ENCODE data around the gene PHYHD1.

The PHYHD1 gene

DNA sequence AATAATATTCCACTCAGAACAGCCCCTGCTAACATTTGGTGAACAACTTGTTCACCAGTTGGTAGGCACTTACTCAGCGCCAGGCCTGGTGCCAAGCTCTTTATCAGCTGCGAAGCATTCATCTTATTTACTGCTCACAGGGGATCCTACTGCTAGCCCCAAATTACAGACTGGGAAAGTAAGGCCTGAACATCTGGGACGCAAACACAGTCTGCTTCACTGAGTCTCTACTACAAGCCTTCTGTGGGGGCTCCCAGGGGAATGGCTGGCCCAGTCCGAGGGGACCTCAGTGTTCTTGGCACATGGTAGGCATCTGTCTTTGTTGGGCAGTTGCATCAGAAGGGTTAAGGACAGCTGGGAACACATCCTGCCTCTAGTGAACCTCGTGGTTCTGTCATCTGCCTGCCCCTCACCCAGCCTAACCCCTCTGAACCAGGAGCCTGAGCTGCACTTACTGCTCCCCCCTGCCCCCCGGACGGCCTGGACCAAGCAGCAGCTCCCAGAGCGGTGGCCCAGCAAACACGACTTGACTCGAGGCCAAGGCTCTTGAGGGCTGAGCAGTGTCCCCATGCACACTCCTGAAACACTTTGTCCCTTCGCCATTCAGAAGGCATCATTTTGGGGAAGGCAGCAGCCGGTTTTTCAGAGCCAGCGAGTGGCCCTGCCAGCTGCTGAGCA, at the start of gene PHYHD1:
TSS of gene PHYHD1 (plus strand) at position 602 of the 678 bp plus-strand sequence. CDS start 1,342 bp downstream, outside the sequence.
- no peak for DNase-seq

DNA sequence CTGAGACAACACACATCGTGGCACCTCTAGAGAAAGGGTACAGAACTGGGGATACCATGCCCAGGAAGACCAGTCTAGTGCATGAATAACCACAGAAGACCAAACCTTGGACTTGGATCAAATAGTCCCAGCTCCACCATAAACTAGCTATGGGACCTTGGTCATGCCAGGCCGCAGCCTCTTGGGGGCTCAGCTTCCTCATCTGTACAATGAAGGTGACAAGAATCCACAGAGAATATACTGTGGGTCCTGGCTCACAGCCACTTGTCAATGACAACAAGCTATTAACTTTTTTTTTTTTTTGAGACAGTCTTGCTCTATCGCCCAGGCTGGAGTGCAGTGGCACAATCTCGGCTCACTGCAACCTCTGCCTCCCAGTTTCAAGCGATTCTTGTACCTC, 42.9 kb upstream of the PHYHD1 start:
- no peak for DNase-seq

DNA sequence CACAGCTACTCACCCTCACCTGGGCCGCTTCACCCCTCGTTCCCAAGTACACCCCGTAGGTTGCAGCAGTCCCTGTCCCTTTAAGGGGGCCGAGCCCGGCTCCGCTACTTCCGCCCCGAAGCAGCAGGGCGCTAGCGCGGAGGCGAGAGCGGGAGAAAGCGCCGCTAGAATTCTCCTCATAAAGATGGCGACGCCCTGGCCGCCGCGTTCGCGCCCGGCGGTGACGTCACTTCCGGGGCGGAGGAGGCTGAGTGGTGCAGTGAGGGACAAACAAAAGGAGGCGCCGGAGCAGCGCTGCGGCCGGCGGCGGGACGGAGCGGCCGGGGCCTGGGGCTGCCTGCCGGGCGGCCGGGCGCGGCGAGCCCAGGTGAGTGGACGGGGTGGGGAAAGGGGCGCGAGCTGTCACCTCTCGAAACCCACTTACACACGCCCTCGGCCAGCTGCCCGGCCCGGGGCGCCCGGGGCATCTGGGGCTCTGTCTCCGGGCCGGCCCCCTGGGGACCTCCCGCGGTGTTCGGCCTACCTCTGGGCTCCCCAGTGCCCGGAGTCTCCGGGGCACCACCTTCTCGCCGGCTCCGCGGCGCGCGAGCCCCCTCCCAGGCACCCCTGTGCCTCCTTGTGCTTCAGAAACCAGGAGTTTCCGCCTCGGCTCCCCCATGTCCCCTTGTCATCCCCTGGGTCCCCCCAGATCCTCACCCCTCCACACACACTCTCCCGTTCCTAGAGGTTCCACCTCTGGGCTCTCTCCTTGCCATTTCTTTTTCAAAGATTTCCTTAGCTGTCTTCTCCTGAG, 38.7 kb upstream of the PHYHD1 start, which contains the start of the genes KYAT1 and LRRC8A:
TSS of gene KYAT1 (minus strand) at position 67 of the 793 bp plus-strand sequence. CDS start 36,545 bp downstream, outside the sequence.
TSS of gene LRRC8A (plus strand) at position 250 of the 793 bp plus-strand sequence. CDS start 25,032 bp downstream, outside the sequence.
- DNase-seq = peak; percentile 95

DNA sequence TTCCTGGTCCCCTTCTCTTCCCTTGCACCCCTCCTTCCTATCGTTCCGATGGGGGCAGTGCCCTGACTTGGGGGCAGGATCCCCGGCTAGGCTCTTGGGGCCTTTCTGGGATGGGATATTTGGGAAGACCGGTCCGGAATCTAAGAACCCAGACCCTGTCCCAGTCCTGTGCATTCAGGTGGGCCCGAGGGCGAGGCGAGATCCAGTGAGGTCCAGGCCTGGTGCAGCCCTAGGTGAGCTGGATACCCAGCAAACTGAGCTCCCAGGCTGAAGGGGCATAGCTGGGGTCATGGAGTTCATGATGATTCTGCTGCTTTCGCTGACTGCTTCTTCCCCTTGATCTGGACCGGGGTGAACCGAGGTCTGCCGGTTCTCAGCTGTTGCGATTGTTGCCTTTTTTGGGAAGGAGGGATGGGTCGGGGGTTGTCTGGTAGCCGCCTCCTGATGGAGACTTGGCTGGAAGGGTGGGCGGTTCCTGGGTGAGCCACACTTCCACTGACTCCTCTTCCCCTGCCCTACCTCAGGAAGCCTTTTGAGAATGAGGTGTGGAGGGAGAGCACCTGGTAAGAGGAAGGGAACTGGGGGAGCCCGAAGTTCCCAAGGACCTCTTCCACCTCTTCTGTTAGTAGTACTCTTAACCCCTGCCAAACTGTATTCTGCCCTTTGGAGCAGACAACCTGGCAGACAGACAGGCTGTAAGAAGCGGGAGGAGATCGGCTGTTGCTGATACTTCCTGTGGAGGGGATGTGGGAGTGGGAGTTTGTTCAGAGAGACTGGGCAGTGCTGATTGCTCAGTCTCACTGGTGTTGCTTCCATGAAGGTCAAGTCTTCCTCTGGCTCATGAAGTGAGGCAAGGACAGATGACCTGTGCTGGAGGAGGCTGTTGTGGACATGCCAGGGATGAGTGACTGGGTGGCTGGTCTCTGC, 37.8 kb upstream of the PHYHD1 start:
- DNase-seq = no peak

DNA sequence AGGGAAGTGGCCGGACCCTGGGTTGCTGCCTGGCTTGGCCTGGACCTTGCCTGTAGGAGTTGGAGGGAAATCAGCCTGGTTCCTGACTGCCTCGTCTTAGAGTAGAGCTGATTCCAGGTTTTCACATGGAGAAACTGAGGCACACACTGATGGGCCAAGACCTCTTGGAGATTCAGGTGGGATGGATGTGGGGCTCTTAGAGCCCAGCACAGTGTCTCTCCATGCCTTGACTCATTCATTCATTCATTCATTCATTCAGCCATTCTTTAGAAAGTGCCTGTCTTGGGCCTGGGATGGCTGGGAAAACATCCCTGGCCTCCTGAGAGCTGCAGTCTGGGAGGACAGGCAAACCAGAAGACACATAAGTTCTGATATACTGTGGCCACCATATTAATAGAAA, 36.6 kb upstream of the PHYHD1 start:
- no peak for DNase-seq

DNA sequence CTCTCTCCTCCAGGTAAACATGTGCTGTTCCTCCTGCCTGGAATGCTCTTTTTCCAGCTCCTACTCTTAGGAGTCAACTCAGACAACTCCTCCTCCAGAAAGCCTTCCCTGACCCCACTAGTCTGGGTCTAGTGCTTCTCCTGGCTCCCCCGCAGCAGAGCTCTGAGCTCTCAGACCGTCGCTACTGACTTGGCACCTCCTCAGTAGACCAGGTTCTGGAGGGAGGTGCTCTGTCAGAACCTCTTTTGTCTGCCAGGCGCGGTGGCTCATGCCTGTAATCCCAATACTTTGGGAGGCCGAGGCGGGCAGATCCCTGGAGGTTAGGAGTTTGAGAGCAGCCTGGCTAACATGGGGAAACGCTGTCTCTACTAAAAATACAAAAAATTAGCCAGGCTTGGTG, 35.4 kb upstream of the PHYHD1 start:
- no peak for DNase-seq

DNA sequence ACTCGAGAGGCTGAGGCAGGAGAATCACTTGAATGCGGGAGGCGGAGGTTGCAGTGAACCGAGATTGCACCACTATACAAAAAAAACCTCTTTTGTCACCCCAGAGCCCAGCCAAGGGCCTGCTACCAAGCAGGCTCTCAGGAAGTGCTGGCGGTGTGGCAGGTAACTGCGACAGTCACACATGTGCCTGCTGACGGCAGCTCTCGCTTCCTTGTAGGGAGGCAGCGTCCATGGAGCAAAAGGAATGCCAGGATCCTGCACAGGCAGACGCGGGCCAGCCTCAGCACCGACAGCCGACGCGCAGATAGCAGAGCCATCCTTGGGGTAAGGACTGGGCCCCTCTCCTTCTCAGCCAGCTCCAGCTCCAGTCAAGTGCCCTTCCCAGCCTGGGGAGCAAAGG, 35.0 kb upstream of the PHYHD1 start:
- no peak for DNase-seq

DNA sequence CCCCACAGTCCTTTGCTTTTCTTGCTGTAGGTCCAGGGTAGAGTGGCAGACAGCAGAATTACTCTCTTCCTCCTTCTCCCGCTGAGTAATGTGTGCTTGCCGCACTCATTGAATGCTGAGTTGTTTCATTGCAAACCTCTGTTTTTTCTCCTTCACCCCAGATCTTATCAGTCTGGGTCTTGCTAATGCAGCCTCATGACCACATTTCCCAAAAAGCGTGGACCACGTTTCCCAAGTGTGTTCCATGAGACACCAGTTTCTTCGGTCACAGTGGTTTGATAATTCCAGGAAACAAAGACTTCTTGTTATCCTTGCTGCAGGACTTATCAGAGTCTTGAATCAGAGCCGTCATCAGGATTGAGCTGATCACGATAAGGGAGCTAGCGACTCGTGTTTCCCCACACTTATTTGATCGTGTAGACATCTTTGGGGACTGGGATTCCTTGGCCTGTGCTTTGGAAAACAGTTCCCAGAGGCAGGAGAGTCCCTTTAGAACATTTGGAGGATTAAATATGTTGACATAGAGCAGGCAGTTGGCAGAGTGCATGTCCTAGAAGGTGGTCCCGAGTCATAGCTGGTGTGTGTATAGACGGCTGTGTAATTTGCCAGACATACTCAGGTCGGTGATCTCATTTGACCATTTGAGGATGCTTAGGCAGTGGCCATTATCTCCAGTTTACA, 34.4 kb upstream of the PHYHD1 start:
- DNase-seq = no peak

DNA sequence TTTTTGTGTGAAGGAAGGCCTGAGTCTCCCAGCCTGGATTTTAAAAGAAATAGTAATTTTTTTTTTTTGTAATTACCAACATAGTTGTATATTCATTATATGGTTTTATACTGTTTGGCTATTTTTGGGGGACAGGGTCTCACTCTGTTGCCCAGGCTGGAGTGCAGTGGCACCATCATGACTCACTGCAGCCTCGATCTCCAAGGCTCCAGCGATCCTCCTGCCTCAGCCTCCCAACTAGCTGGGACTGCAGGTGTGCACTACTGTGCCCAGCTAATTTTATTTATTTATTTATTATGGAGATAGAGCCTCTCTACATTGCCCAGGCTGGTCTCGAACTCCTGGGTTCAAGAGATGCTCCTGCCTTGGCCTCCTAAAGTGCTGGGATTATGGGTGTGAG, 33.7 kb upstream of the PHYHD1 start:
- no peak for DNase-seq

DNA sequence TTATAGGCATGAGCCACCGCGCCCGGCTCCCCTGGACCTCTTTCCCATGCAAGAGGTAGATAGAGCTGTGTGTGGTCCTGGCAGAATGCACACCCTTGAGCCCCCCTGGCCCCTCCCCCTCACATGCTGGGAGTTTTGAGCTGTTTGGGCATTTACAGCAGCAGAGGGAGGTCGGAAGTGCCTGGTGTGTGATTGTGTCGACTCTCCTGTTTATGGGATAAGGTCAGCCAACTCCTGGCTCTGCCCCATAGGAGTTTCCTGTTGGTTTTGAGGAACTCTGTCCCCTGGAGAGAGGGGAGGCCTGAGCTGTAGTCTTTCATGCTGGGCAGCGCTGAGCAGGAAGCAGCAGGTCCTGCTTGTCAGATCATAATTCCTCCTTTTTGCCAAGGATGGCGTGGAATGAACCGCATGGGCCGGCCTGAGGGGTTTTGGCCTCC, 32.9 kb upstream of the PHYHD1 start:
- no peak for DNase-seq

DNA sequence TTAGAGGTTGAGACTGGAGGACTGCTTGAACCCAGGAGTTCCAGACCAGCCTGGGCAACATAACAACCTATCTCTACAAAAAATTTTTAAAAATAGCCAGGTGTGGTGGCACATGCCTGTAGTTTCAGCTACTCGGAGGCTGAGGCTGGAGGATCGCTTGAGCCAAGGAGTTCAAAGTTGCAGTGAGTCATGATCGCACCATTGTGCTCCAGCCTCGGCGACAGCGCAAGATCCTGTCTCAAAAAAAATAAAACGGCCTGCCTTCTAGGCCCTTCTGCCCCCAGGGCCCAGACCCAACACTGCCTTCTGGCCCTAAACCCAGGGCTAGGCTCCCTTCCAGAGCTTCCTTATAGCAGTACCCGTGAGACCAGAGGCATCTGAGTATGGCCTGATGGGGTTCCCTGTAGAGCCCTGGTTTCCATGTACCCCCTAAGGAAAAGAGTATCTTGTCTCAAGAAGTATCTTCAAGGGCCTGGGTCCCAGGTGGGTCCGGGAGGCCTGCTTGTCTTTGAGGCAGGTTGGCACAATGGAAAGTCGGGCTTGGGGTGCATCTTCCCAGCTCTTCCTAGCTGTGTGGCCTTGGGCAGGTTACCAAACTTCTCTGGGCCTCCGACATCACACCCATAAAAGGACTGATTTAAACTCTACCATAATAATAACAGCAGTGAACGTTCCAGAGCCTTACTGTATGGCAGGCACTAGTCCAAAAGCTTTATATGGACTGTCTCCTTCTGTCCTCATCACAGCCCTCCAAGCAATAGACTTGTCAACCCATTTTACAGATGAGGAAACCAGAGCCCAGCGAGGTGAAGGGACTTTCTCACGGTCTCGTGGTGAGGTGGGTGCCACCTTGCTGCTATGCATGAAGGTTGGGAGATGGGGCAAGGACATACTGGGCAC, 29.2 kb upstream of the PHYHD1 start:
- DNase-seq = no peak

DNA sequence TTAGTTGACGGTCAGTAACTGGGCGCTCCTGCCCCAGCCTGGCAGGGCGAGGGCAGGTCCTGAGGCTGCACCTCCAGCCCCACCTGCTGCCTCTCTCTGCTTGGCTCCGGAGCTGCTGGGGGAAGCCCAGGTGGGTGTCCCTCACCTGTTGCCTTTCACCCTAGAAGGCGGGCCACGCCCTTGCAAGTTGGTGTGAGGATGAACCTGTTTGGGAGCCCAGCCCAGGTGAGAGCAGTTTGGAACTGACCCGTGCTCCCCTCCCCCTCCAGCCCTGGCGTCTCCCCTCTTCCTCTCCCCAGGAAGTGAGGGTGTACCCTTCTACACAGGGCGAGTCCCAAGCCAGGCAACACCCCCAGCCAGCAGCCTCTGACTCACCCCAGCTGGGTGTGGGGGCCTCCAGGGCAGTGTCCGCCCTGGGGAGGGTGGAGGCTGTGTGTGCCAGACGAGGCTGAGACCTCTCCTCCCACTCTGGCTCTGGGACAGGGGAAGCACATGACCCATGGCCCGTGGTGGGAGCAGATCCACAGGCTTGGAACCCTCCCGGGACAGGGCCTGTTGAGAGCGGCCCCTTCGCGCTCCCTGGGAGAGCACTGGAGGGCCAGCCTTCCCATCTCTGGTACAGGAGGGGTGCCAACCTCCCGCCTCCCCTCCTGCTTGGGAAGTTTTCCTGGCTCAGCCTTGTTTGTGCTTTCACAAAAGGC, 28.4 kb upstream of the PHYHD1 start:
- DNase-seq = no peak

DNA sequence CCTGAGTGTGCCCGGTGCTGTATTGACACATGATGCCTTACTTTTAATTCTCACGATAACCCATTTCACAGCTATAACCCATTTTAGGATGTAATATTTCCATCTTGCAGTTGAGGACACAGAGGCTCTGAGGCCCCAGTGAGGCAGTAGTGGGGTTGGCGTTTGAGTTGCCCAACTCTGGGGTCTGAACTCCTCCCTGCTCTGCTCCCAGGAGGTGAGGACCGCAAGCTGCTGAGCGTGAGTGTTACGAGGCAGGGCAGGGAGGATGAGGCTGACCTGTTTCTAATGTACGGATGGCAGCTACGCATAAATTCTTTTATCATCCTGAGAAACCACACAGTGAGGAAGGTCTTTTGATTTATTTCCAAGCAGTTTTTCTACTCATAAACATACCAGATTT, 27.4 kb upstream of the PHYHD1 start:
- no peak for DNase-seq

DNA sequence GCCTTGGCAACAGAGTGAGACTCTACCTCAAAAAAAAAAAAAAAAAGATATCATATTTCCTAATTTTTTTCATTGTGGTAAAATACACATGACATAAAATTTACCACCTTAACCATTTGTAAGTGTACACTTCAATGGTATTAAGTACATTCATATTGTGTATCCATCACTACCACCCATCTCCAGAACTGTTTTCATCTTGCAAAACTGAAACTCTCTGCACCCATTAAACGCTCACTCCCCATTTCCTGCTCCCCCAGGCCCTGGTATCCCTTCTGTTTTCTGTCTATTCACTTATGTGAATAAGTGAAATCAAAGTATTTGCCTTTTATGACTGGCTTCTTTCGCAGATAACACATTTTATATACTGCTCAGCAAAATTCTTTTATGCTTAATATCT, 26.0 kb upstream of the PHYHD1 start:
- DNase-seq = no peak

DNA sequence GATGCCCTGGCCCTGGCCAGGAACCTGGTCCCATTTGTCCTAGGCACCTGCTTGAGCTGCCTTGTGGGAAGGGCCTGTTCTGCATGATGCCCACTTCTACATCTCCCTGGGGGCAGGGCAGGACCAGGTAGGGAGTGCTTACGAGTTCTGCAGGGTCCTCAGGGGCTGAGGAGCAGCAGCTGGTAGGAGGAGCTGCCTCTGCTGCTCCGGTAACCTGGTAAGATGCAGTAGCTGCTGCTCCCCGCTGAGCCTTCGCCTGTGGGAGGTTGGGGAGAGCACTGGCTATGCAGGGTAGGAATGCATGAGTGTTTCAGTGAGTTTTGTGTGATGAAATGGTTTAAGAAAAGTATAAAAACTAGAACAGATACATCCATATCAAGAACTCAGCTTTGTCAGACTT, 25.2 kb upstream of the PHYHD1 start:
- DNase-seq = no peak

DNA sequence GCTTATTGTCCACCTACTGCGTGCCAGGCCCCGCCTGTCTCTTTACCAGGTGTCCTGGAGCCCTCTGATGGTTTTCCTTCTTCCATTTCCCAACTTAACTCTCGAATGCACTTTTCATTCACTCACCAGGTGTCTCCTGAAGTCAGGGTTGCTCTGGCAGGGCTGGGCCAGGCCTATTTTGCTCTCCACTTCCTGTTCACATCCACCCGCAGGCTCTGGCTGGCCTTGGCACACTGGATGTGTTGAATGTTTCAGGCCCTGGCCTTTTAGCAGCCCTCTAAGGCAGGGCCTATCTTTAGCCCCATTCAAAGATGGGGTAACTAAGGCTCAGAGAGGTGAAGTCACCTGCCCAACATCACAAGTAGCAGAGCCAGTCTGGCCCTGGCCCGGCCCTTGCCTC, 22.4 kb upstream of the PHYHD1 start:
- no peak for DNase-seq

DNA sequence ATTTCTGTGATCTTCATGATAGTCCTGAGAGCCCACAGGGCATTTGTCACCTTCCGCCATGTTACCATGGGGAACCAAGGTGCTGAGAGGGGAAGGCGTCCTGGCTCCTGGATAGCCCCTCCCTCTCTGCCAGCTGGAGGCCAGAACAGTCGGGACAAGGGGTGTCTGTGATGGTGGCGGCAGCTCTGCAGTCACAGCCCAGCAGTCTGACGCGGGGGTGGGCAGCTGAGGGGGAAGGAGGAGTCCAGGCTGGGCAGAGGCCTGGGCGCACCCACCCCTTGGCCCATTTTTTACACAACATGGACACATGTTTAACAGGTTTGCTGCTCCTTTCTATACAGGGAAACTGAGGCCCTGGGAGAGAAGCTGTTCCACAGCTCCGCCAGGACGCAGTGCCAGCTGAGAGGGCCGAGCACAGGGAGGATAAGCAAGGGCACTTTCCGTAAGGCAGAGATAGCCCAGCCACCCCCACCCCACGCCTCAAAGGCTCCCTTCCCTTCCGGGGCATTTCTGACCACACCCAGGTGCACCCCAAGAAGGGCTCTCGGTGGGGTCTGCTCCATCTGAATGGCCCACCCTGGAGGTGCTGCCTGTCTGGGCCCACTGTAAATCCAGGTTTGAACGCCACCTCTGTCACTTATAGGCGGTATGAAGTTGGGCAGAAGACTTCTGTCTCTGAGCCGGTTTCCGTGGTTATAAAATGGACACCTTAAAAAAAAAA, 21.8 kb upstream of the PHYHD1 start:
- DNase-seq = no peak

DNA sequence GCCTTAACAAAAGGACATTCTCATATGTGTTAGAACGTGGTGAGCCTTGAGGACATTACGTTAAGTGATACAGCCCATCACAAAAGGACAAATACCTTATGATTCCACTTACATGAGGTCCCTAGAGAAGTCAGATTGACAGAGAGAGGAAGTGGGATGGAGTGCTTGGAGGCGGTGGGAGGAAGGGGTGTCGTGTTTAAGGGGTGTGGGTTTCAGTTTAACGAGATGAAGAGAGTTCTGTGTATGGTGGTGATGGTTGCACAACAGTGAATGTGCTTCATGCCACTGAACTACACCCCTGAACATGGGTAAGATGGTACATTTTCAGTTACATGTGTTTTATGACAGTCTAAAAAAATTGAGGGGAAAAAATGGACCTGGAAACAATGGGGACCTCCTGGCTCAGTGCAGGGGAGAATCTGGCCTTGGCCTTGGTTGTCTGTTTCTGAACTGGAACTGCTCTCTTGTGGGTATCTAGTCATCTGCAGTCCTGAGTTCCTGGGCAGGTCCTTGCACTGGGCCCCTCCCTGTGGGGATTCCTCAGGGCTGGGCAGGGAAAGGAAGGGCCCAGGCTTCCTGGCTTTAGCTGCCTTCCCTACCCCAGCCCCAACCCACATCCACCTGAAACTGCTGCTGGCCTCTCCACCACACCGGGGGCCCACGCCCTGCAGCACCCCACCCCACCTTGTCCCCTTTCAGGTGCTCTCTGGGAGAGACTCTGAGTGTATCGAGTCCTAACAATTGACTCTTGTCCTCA, 21.0 kb upstream of the PHYHD1 start:
- DNase-seq = no peak

DNA sequence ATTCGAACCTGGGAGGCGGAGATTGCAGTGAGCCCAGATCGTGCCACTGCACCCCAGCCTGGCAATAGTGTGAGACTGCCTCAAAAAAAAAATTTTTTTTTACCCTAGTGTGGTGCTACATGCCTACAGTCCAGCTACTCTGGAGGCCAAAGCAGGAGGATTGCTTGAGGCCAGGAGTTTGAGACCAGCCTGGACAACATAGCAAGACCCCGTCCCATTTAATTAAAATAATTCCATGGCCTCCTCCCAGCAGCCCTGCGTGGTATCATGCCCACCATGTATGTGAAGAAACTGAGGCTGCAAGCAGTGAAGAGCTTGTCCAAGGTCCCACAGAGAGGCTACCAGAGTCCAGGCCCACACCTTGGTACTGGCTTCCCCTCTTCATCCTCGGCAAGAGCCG, 19.4 kb upstream of the PHYHD1 start:
- DNase-seq = no peak
